Measurements from ENCODE around the gene SLC6A2. TPM values are rescaled to one million over a fixed set of nuclear protein-coding genes. Genes with fewer than 3 reads are reported as not detected.

SLC6A2 gene
- total RNA-seq, 1 donor from 2014 or later, result not detected

GRCh38 chr16:55700961-55701360 is 45.2 kb downstream of the SLC6A2 start:
- intact Hi-C loops (cut with DNase I), result loop anchor here (5.0 kb wide), 1 partner anchor 159 kb away; no protein-coding TSS in a partner anchor
- DNase-seq (ENCODE audit: missing footprints) (no peak), ATAC-seq (no peak)

GRCh38 chr16:55701442-55702319 is 45.9 kb downstream of the SLC6A2 start:
- intact Hi-C loops (cut with DNase I), result loop anchor here (5.0 kb wide), 1 partner anchor 159 kb away; no protein-coding TSS in a partner anchor
- peak; percentile 74 for DNase-seq (ENCODE audit: missing footprints)

GRCh38 chr16:55703003-55704001 is 47.5 kb downstream of the SLC6A2 start:
- ATAC-seq (no peak), DNase-seq (ENCODE audit: missing footprints) (no peak)
- intact Hi-C loops (cut with DNase I), result loop anchor here (1.0 to 5.0 kb wide), 2 partner anchors 161 to 238 kb away; no protein-coding TSS in a partner anchor

More at GRCh38 chr16:55701442-55702319, 45.9 kb downstream of the SLC6A2 start:
- ATAC-seq, result peak; percentile 21

GRCh38 chr16:55706739-55707384 is 51.1 kb downstream of the SLC6A2 start:
- ATAC-seq, result peak; percentile 69
- intact Hi-C loops (cut with DNase I), result no loop called here
- DNase-seq (ENCODE audit: missing footprints), result no peak

- ATAC-seq (no peak), DNase-seq (ENCODE audit: missing footprints) (no peak)
- intact Hi-C loops (cut with DNase I), result no loop called here
Measured at GRCh38 chr16:55709801-55710200, 54.0 kb downstream of the SLC6A2 start.

GRCh38 chr16:55710466-55710865 is 54.7 kb downstream of the SLC6A2 start:
- no peak for DNase-seq (ENCODE audit: missing footprints)
- no peak for ATAC-seq
- intact Hi-C loops (cut with DNase I), result no loop called here

- DNase-seq (ENCODE audit: missing footprints), result no peak
- peak; percentile 80 for ATAC-seq
- intact Hi-C loops (cut with DNase I), result loop anchor here (1.0 kb wide), 1 partner anchor 130 kb away; no protein-coding TSS in a partner anchor
Measured at GRCh38 chr16:55711959-55712876, 56.4 kb downstream of the SLC6A2 start.

GRCh38 chr16:55713103-55713502 is 57.3 kb downstream of the SLC6A2 start:
- intact Hi-C loops (cut with DNase I), result no loop called here
- DNase-seq (ENCODE audit: missing footprints), result no peak
- no peak for ATAC-seq

- ATAC-seq (no peak), DNase-seq (ENCODE audit: missing footprints) (no peak)
- intact Hi-C loops (cut with DNase I), result no loop called here
Measured at GRCh38 chr16:55717326-55717725, 61.5 kb downstream of the SLC6A2 start.

- ATAC-seq, result no peak
- no peak for DNase-seq (ENCODE audit: missing footprints)
- intact Hi-C loops (cut with DNase I), result no loop called here
Measured at GRCh38 chr16:55725055-55725777, 69.4 kb downstream of the SLC6A2 start.

GRCh38 chr16:55728797-55729196 is 73.0 kb downstream of the SLC6A2 start:
- DNase-seq (ENCODE audit: missing footprints) (no peak), ATAC-seq (no peak)
- intact Hi-C loops (cut with DNase I), result no loop called here

GRCh38 chr16:55730115-55730514 is 74.3 kb downstream of the SLC6A2 start:
- ATAC-seq (no peak), DNase-seq (ENCODE audit: missing footprints) (no peak)
- intact Hi-C loops (cut with DNase I), result no loop called here

GRCh38 chr16:55732496-55732895 is 76.7 kb downstream of the SLC6A2 start:
- intact Hi-C loops (cut with DNase I), result no loop called here
- DNase-seq (ENCODE audit: missing footprints) (no peak), ATAC-seq (no peak)

- intact Hi-C loops (cut with DNase I), result no loop called here
- DNase-seq (ENCODE audit: missing footprints), result no peak
Measured at GRCh38 chr16:55734665-55735064, 78.9 kb downstream of the SLC6A2 start.

GRCh38 chr16:55735120-55735781 is 79.5 kb downstream of the SLC6A2 start:
- intact Hi-C loops (cut with DNase I), result no loop called here
- ATAC-seq (no peak), DNase-seq (ENCODE audit: missing footprints) (no peak)

More at GRCh38 chr16:55734665-55735064, 78.9 kb downstream of the SLC6A2 start:
- no peak for ATAC-seq

GRCh38 chr16:55736671-55737070 is 80.9 kb downstream of the SLC6A2 start:
- intact Hi-C loops (cut with DNase I), result no loop called here
- ATAC-seq (no peak), DNase-seq (ENCODE audit: missing footprints) (no peak)

Measured in Right ventricle myocardium inferior (tissue), 1 donor.